Activated T-cell treated with anti-CD3 and anti-CD28 coated beads, Interleukin-2, amount 50 U/mL, for 4 hours (primary cell): Measurements from ENCODE around the gene ITLN2. TPM values are rescaled to one million over a fixed set of nuclear protein-coding genes. Genes with fewer than 3 reads are reported as not detected.
"Not testable (repeated sequence)": the region's sequence is repeated elsewhere in the genome, so short reads cannot be mapped to it uniquely, and the experiment has no call there.

Experiments used
- ATAC-seq, 2 donors: fragments of 200-7000 bp; cut with Tn5 transposase; one replicate each; pipeline ENCODE4 v1.10.0; 2021
- DNase-seq: peaks from one replicate; pipeline ENCODE4 v3.0.0-alpha.2; 2020
- H3K27me3 Mint-ChIP-seq: one replicate; pipeline ENCODE4 v1.8.0; 2021; ENCODE audit warnings: low read depth, mixed read lengths
- H3K36me3 Mint-ChIP-seq: one replicate; pipeline ENCODE4 v1.8.0; 2022; ENCODE audit warnings: mixed read lengths; ENCODE audit not compliant: insufficient read depth
- H3K4me1 Mint-ChIP-seq: one replicate; pipeline ENCODE4 v1.8.0; 2021; ENCODE audit warnings: low read depth, mixed read lengths
- H3K4me3 Mint-ChIP-seq: one replicate; pipeline ENCODE4 v1.8.0; 2021; ENCODE audit warnings: mild to moderate bottlenecking, moderate library complexity, mixed read lengths
- H3K9me3 Mint-ChIP-seq: one replicate; pipeline ENCODE4 v1.8.0; 2021; ENCODE audit warnings: mixed read lengths
- total RNA-seq, 3 donors: library from RNA; stranded (reverse); gene quantifications; one replicate each; pipeline ENCODE4 v1.2.1, GENCODE V29; 2021

ITLN2 gene
- total RNA-seq, 3 donors from 2014 or later = not detected

- ATAC-seq (no peak), DNase-seq (no peak)
- H3K4me3 Mint-ChIP-seq = no peak overlapping the region
Measured at GRCh38 chr1:160945079-160945478, 9.5 kb downstream of the ITLN2 start.

GRCh38 chr1:160942926-160943325 is 11.7 kb downstream of the ITLN2 start:
- Mint-ChIP-seq H3K4me1 (no peaks in the 10 kb centered on the region), H3K36me3 (no peaks in the 10 kb centered on the region), H3K27me3 (no peaks in the 10 kb centered on the region), H3K4me3 (no peak overlapping the region), H3K9me3 (no peaks in the 10 kb centered on the region)
- ATAC-seq (no peak), DNase-seq (no peak)

More at GRCh38 chr1:160945079-160945478, 9.5 kb downstream of the ITLN2 start:
- no peaks in the 10 kb centered on the region for H3K36me3 Mint-ChIP-seq
- no peaks in the 10 kb centered on the region for H3K27me3 Mint-ChIP-seq
- no peaks in the 10 kb centered on the region for H3K4me1 Mint-ChIP-seq
- no peaks in the 10 kb centered on the region for H3K9me3 Mint-ChIP-seq

GRCh38 chr1:160936666-160937065 is 17.9 kb downstream of the ITLN2 start:
- not testable (repeated sequence) for H3K4me3 Mint-ChIP-seq, H3K36me3 Mint-ChIP-seq, ATAC-seq, DNase-seq, H3K4me1 Mint-ChIP-seq, H3K27me3 Mint-ChIP-seq, H3K9me3 Mint-ChIP-seq

GRCh38 chr1:160935527-160936258 is 18.9 kb downstream of the ITLN2 start:
- H3K4me1 Mint-ChIP-seq = no peaks in the 10 kb centered on the region
- H3K4me3 Mint-ChIP-seq = no peak overlapping the region
- ATAC-seq (no peak), DNase-seq (no peak)
- H3K27me3 Mint-ChIP-seq = no peaks in the 10 kb centered on the region
- H3K36me3 Mint-ChIP-seq = no peaks in the 10 kb centered on the region
- H3K9me3 Mint-ChIP-seq = no peaks in the 10 kb centered on the region

- H3K27me3 Mint-ChIP-seq, H3K4me3 Mint-ChIP-seq, H3K4me1 Mint-ChIP-seq, ATAC-seq, H3K36me3 Mint-ChIP-seq, H3K9me3 Mint-ChIP-seq, DNase-seq: not testable (repeated sequence)
Measured at GRCh38 chr1:160933305-160933704, 21.3 kb downstream of the ITLN2 start.

- Mint-ChIP-seq H3K9me3 (peaks cover 4% of the 10 kb centered on the region), H3K36me3 (no peaks in the 10 kb centered on the region), H3K27me3 (peaks cover 2% of the 10 kb centered on the region), H3K4me3 (no peak overlapping the region), H3K4me1 (no peaks in the 10 kb centered on the region)
- no peak for DNase-seq
- no peak for ATAC-seq
Measured at GRCh38 chr1:160925652-160926244, 28.9 kb downstream of the ITLN2 start.

GRCh38 chr1:160924791-160925651 is 29.6 kb downstream of the ITLN2 start:
- Mint-ChIP-seq H3K27me3 (peaks cover 2% of the 10 kb centered on the region), H3K9me3 (peaks cover 4% of the 10 kb centered on the region), H3K4me1 (no peaks in the 10 kb centered on the region), H3K4me3 (no peak overlapping the region), H3K36me3 (no peaks in the 10 kb centered on the region)
- no peak for DNase-seq
- no peak for ATAC-seq

GRCh38 chr1:160916666-160917065 is 37.9 kb downstream of the ITLN2 start:
- Mint-ChIP-seq H3K4me1 (no peaks in the 10 kb centered on the region), H3K9me3 (no peaks in the 10 kb centered on the region), H3K36me3 (peaks cover 3% of the 10 kb centered on the region), H3K4me3 (no peak overlapping the region), H3K27me3 (peaks cover 12% of the 10 kb centered on the region)
- no peak for DNase-seq
- ATAC-seq = no peak

- not testable (repeated sequence) for H3K9me3 Mint-ChIP-seq, ATAC-seq, H3K36me3 Mint-ChIP-seq, H3K27me3 Mint-ChIP-seq, DNase-seq, H3K4me1 Mint-ChIP-seq, H3K4me3 Mint-ChIP-seq
Measured at GRCh38 chr1:160913229-160913628, 41.4 kb downstream of the ITLN2 start.

- ATAC-seq = no peak
Measured at GRCh38 chr1:160911925-160912324, 42.7 kb downstream of the ITLN2 start.

GRCh38 chr1:160911441-160911840 is 43.2 kb downstream of the ITLN2 start:
- no peak overlapping the region for H3K4me3 Mint-ChIP-seq
- H3K36me3 Mint-ChIP-seq = peaks cover 3% of the 10 kb centered on the region
- no peak for DNase-seq
- H3K4me1 Mint-ChIP-seq = no peaks in the 10 kb centered on the region
- peaks cover 6% of the 10 kb centered on the region for H3K27me3 Mint-ChIP-seq
- ATAC-seq = no peak
- H3K9me3 Mint-ChIP-seq = no peaks in the 10 kb centered on the region

More at GRCh38 chr1:160911925-160912324, 42.7 kb downstream of the ITLN2 start:
- peaks cover 6% of the 10 kb centered on the region for H3K27me3 Mint-ChIP-seq
- no peaks in the 10 kb centered on the region for H3K9me3 Mint-ChIP-seq
- no peak overlapping the region for H3K4me3 Mint-ChIP-seq
- no peaks in the 10 kb centered on the region for H3K4me1 Mint-ChIP-seq
- peaks cover 3% of the 10 kb centered on the region for H3K36me3 Mint-ChIP-seq
- no peak for DNase-seq

- Mint-ChIP-seq H3K36me3 (no peaks in the 10 kb centered on the region), H3K4me1 (no peaks in the 10 kb centered on the region), H3K27me3 (no peaks in the 10 kb centered on the region), H3K4me3 (no peak overlapping the region), H3K9me3 (no peaks in the 10 kb centered on the region)
- no peak for ATAC-seq
- DNase-seq = no peak
Measured at GRCh38 chr1:160910170-160910750, 44.3 kb downstream of the ITLN2 start.

GRCh38 chr1:160907976-160908375 is 46.6 kb downstream of the ITLN2 start:
- Mint-ChIP-seq H3K4me1 (no peaks in the 10 kb centered on the region), H3K36me3 (no peaks in the 10 kb centered on the region), H3K27me3 (no peaks in the 10 kb centered on the region), H3K4me3 (no peak overlapping the region), H3K9me3 (no peaks in the 10 kb centered on the region)
- ATAC-seq = no peak
- no peak for DNase-seq

- ATAC-seq = no peak
Measured at GRCh38 chr1:160905617-160905989, 49.0 kb downstream of the ITLN2 start.

More at GRCh38 chr1:160905617-160905989, 49.0 kb downstream of the ITLN2 start:
- H3K4me3 Mint-ChIP-seq = no peak overlapping the region
- no peaks in the 10 kb centered on the region for H3K9me3 Mint-ChIP-seq
- no peaks in the 10 kb centered on the region for H3K36me3 Mint-ChIP-seq
- no peaks in the 10 kb centered on the region for H3K27me3 Mint-ChIP-seq
- no peaks in the 10 kb centered on the region for H3K4me1 Mint-ChIP-seq
- DNase-seq = no peak
